Heart right ventricle (tissue), 16 donors: ENCODE data around the gene MRAP. TPM values are rescaled to one million over a fixed set of nuclear protein-coding genes. Genes with fewer than 3 reads are reported as not detected.
A peak's percentile ranks its signal among the peaks of the same experiment; 100 is the strongest.

Experiments used
- ATAC-seq, 8 donors: fragments of 200-7000 bp; cut with Tn5 transposase; one replicate each; pipeline ENCODE4 v1.9.1; 2020; ENCODE audit warnings: mild to moderate bottlenecking in 8 of 8, moderate library complexity in 8 of 8, moderate number of reproducible peaks in 1 of 8
- DNase-seq, 2 donors: peaks; one replicate each; pipeline ENCODE4 v3.0.0-alpha.2; 2020
- H3K27ac ChIP-seq, 10 donors: fragments of 200-600 bp; sonication (generic) in 2 of 10; one replicate each; pipeline versions ENCODE4 v1.5.0 to v1.8.0; 2020 to 2022; ENCODE audit warnings: mild to moderate bottlenecking in 3 of 10
- H3K27me3 ChIP-seq, 7 donors: fragments of 200-600 bp; one replicate each; pipeline ENCODE4 v1.8.0; 2021 to 2022; ENCODE audit warnings: mild to moderate bottlenecking in 2 of 7
- H3K36me3 ChIP-seq, 9 donors: fragments of 200-600 bp; sonication (generic) in 1 of 9; one replicate each; pipeline versions ENCODE4 v1.5.0 to v1.8.0; 2020 to 2022; ENCODE audit warnings: mild to moderate bottlenecking in 2 of 9
- H3K4me1 ChIP-seq, 9 donors: fragments of 200-600 bp; sonication (generic) in 1 of 9; one replicate each; pipeline versions ENCODE4 v1.5.0 to v1.8.0; 2020 to 2022; ENCODE audit warnings: mild to moderate bottlenecking in 4 of 9
- H3K4me3 ChIP-seq, 10 donors: fragments of 200-600 bp; sonication (generic) in 2 of 10; one replicate each; pipeline versions ENCODE4 v1.5.0 to v1.8.0; 2020 to 2022; ENCODE audit warnings: mild to moderate bottlenecking in 7 of 10, moderate library complexity in 2 of 10
- H3K9me3 ChIP-seq, 11 donors: fragments of 200-600 bp in 10 of 11; sonication (generic) in 2 of 11; one replicate each; pipeline versions ENCODE4 v1.5.0 to v1.8.0; 2013 to 2022; ENCODE audit warnings: mild to moderate bottlenecking in 2 of 11, control low read depth in 1 of 11, moderate library complexity in 1 of 11
- CTCF ChIP-seq, 9 donors: fragments of 200-600 bp; sonication (generic) in 2 of 9; IDR thresholded peaks; one replicate each; pipeline versions ENCODE4 v1.5.0 to v1.8.0; 2021 to 2022; ENCODE audit warnings: antibody characterized with exemption in 9 of 9, mild to moderate bottlenecking in 5 of 9, moderate library complexity in 1 of 9
- WGBS, 2 donors: extraction: QIAGEN DNeasy Blood & Tissue Kit; methylation state at CpG; one replicate each; pipeline ENCODE4 v1.1.7; 2013; ENCODE audit warnings: inconsistent platforms in 1 of 2; 5-methylcytosine and 5-hydroxymethylcytosine counted together
- intact Hi-C, 10 donors: fragments of 100-400 bp; cut with DNase I; formaldehyde crosslinking; loops; one replicate each; pipeline versions ENCODE4 v1.11.1 to v1.14.2; 2022
- polyA plus RNA-seq, 2 donors: library from polyadenylated mRNA; stranded (reverse); fragments of 200-250 nt; gene quantifications; one replicate each; pipeline ENCODE4 v1.2.3, GENCODE V29; 2013
- total RNA-seq, 10 donors: library from RNA; stranded (reverse); fragmentation: NEBNext Ultra II Directional in 3 of 10; extraction: Animal tissue kit (Norgen Biotek cat#: 25700) in 3 of 10; gene quantifications; one replicate each; pipeline versions ENCODE4 v1.2.1 to v1.2.4, GENCODE V29; 2021 to 2023
- donor health status: Arrhythmogenic right ventricular cardiomyopathy.
- donor health status: ischemic (EF 13 %, LVEDD 7.1; RV severe dilation, severe dysfunction).
- donor health status: healthy with polysubstance abuse.
- donor health status: DM: no; HTN: yes; CAD: no.
- donor health status: DM: no; HTN: no; CAD: no.
- donor health status: ischemic (EF 25% LVEDD 6.9; RV normal size, moderate dysfunction).
- donor health status: ischemic (EF 25% LVEDD 5.7; RV mildly dilated, moderate dysfunction).
- donor health status: healthy.
- donor health status: DM: yes; HTN: yes; CAD: no.
- donor health status: Ischemic cardiomyopathy.
- donor health status: ischemic (EF 35%, LVEDD 5.7; RV mildly dilated, moderate dysfunction).
- donor health status: nonischemic (EF 11% LVEDD 7.7; RV severe dilation, severe dysfunction).
- donor health status: DM: yes; HTN: yes; CAD: no.
- donor health status: PGD.
- donor health status: ischemic (EF 29% LVEDD 5.4; RV normal size, mild dysfunction).
- donor health status: nonischemic (EF 23%, LVEDD 6.1; RV moderate dilation, normal function).

The MRAP gene
- total and polyA plus RNA-seq, 12 donors: 0.63 to 10.5 (median 0.78) TPM; not detected in 5

GRCh38 chr21:32348604-32349332 is 50.1 kb downstream of the MRAP start:
- Histone ChIP-seq H3K27me3 (no peaks in the 10 kb centered on the region), H3K27ac (no peak overlapping the region), H3K9me3 (peaks cover 0 to 14% (median 0%) of the 10 kb centered on the region in 11 donors), H3K4me1 (peaks cover 0 to 5% (median 0%) of the 10 kb centered on the region in 9 donors), H3K4me3 (no peak overlapping the region), H3K36me3 (peaks cover 6 to 100% (median 82%) of the 10 kb centered on the region in 9 donors)
- intact Hi-C loops: no loop called here
- ATAC-seq: no peak
- no peak for TF ChIP-seq CTCF (IDR thresholded peaks at IDR 0.05)
- DNase-seq: no peak
- WGBS, 2 donors: 89 to 91% methylated on average over 9 of the region's 9 CpGs

- 88 to 93% methylated on average over 16 of the region's 16 CpGs for WGBS, 2 donors
- no peaks in the 10 kb centered on the region for H3K27me3 ChIP-seq
- H3K36me3 ChIP-seq: peaks cover 6 to 100% (median 82%) of the 10 kb centered on the region in 9 donors
- no peak for ATAC-seq
- no peak for TF ChIP-seq CTCF (IDR thresholded peaks at IDR 0.05)
- no peak overlapping the region for H3K27ac ChIP-seq
- intact Hi-C loops: no loop called here
- H3K9me3 ChIP-seq: peaks cover 0 to 8% (median 0%) of the 10 kb centered on the region in 11 donors
- no peak for DNase-seq
- peaks cover 0 to 5% (median 0%) of the 10 kb centered on the region in 9 donors for H3K4me1 ChIP-seq
- no peak overlapping the region for H3K4me3 ChIP-seq
These were observed 50.8 kb downstream of the MRAP start for GRCh38 chr21:32349333-32349944.

GRCh38 chr21:32350211-32350980 is 51.7 kb downstream of the MRAP start:
- intact Hi-C loops: no loop called here
- ATAC-seq (peak in 1 of 8 donors; percentile 10), DNase-seq (no peak)
- 95% methylated on average over 16 of the region's 16 CpGs for WGBS, 2 donors
- H3K27me3 ChIP-seq: no peaks in the 10 kb centered on the region
- H3K36me3 ChIP-seq: peaks cover under 1 to 100% (median 77%) of the 10 kb centered on the region in 9 donors
- no peak overlapping the region for H3K27ac ChIP-seq
- no peak for TF ChIP-seq CTCF (IDR thresholded peaks at IDR 0.05)
- H3K4me3 ChIP-seq: no peak overlapping the region
- H3K9me3 ChIP-seq: no peaks in the 10 kb centered on the region
- H3K4me1 ChIP-seq: peaks cover 0 to 5% (median 0%) of the 10 kb centered on the region in 9 donors

GRCh38 chr21:32350981-32351380 is 52.3 kb downstream of the MRAP start:
- 89 to 90% methylated on average over 13 of the region's 13 CpGs for WGBS, 2 donors
- peaks cover 0 to 5% (median 0%) of the 10 kb centered on the region in 9 donors for H3K4me1 ChIP-seq
- no peak for ATAC-seq
- H3K4me3 ChIP-seq: no peak overlapping the region
- no peak overlapping the region for H3K27ac ChIP-seq
- H3K27me3 ChIP-seq: no peaks in the 10 kb centered on the region
- no peak for DNase-seq
- no peaks in the 10 kb centered on the region for H3K9me3 ChIP-seq
- intact Hi-C loops: no loop called here
- TF ChIP-seq CTCF (IDR thresholded peaks at IDR 0.05): no peak
- H3K36me3 ChIP-seq: peaks cover 0 to 100% (median 78%) of the 10 kb centered on the region in 9 donors
